Breast epithelium (tissue), 3 donors: Measurements from ENCODE around the gene GABRG1.

ENCODE experiments used
- CTCF ChIP-seq, 3 donors: fragments of 450-650 bp; IDR thresholded peaks; one replicate each; pipeline ENCODE4 v1.5.1; 2016 to 2017; ENCODE audit warnings: antibody characterized with exemption in 3 of 3, mild to moderate bottlenecking in 3 of 3, moderate library complexity in 3 of 3
- POLR2A ChIP-seq: fragments of 450-650 bp; IDR thresholded peaks from one replicate; pipeline ENCODE4 v1.6.1; 2016; ENCODE audit warnings: antibody characterized with exemption, mild to moderate bottlenecking, moderate library complexity
- POLR2AphosphoS5 ChIP-seq, 3 donors: sonication (generic); formaldehyde crosslinking; IDR thresholded peaks; one replicate each; pipeline ENCODE4 v1.6.1; 2017; ENCODE audit warnings: antibody characterized with exemption in 3 of 3

- TF ChIP-seq POLR2AphosphoS5 (IDR thresholded peaks at IDR 0.05) = no peak
- no peak for TF ChIP-seq CTCF (IDR thresholded peaks at IDR 0.05)
- TF ChIP-seq POLR2A = no peak
Observed at GRCh38 chr4:46016306-46016705, 107.5 kb downstream of the GABRG1 start.
